Fibroblast of lung (primary cell): ENCODE results near the gene TTLL11. TPM values are rescaled to one million over a fixed set of nuclear protein-coding genes. Genes with fewer than 3 reads are reported as not detected.

Source experiments
- DNase-seq, 2 donors: peaks; one replicate each; pipeline versions ENCODE4 v3.0.0 to v3.0.0-alpha.2; 2010; ENCODE audit warnings: low read depth in 2 of 2
- H2AFZ ChIP-seq: 2 replicates; pipeline ENCODE4 v1.5.1; 2012; ENCODE audit warnings: low read length, control low read depth, inconsistent platforms
- H3K27ac ChIP-seq: 2 replicates; pipeline ENCODE4 v1.5.1; 2011; ENCODE audit warnings: low read length, control low read depth; ENCODE audit not compliant: insufficient read depth
- H3K27me3 ChIP-seq: 2 replicates; pipeline ENCODE4 v1.5.1; 2011; ENCODE audit warnings: mild to moderate bottlenecking, low read length; ENCODE audit not compliant: control insufficient read depth, insufficient read depth
- H3K36me3 ChIP-seq: 2 replicates; pipeline ENCODE4 v1.5.1; 2011; ENCODE audit warnings: low read length; ENCODE audit not compliant: control insufficient read depth, insufficient read depth
- H3K4me1 ChIP-seq: 2 replicates; pipeline ENCODE4 v1.5.1; 2011; ENCODE audit warnings: low read length; ENCODE audit not compliant: control insufficient read depth, insufficient read depth; ENCODE audit errors: extremely low read depth
- H3K4me2 ChIP-seq: 2 replicates; pipeline ENCODE4 v1.5.1; 2011; ENCODE audit warnings: low read length, control low read depth; ENCODE audit not compliant: insufficient read depth; ENCODE audit errors: extremely low read depth
- H3K4me3 ChIP-seq, 4 experiments: fragments of 200-600 bp in 1 of 4; sonication (generic) in 1 of 4; replicated peaks in 1 of 4; 2 replicates each; pipeline ENCODE4 v1.5.1; 2011 to 2016; ENCODE audit warnings: low read length in 4 of 4, low read depth in 3 of 4, mild to moderate bottlenecking in 3 of 4, control low read depth in 2 of 4, inconsistent platforms in 1 of 4, mixed read lengths in 1 of 4; ENCODE audit not compliant: insufficient read depth in 1 of 4; ENCODE audit errors: control extremely low read depth in 1 of 4
- H3K79me2 ChIP-seq: 2 replicates; pipeline ENCODE4 v1.5.1; 2012; ENCODE audit warnings: mild to moderate bottlenecking, low read length, inconsistent platforms; ENCODE audit not compliant: control insufficient read depth, insufficient read depth
- H3K9ac ChIP-seq: 2 replicates; pipeline ENCODE4 v1.5.1; 2011; ENCODE audit warnings: mild to moderate bottlenecking, low read length, control low read depth; ENCODE audit not compliant: insufficient read depth
- H3K9me3 ChIP-seq: 2 replicates; pipeline ENCODE4 v1.5.1; 2012; ENCODE audit warnings: low read depth, low read length; ENCODE audit not compliant: control insufficient read depth, insufficient read depth
- H4K20me1 ChIP-seq: 2 replicates; pipeline ENCODE4 v1.5.1; 2011; ENCODE audit warnings: low read length; ENCODE audit not compliant: control insufficient read depth, insufficient read depth; ENCODE audit errors: extremely low read depth
- CTCF ChIP-seq, 2 donors: IDR thresholded peaks in 1 of 2; conservative IDR thresholded peaks in 1 of 2; 1 replicate in 1 of 2; 2 replicates in 1 of 2; pipeline ENCODE4 v1.5.1; 2011 to 2012; ENCODE audit warnings: low read length in 2 of 2, control low read depth in 1 of 2, inconsistent platforms in 1 of 2, low read depth in 1 of 2, mild to moderate bottlenecking in 1 of 2
- EZH2 ChIP-seq: IDR thresholded peaks from 2 replicates; pipeline ENCODE4 v1.5.1; 2012; ENCODE audit warnings: low read length, control low read depth, mild to moderate bottlenecking; ENCODE audit errors: missing control alignments
- polyA plus RNA-seq, 2 donors: library from polyadenylated mRNA; depleted of rRNA in 1 of 2; stranded (reverse) in 1 of 2; unstranded in 1 of 2; fragments of >200 nt; gene quantifications; 2 replicates each; pipeline ENCODE4 v1.2.1, GENCODE V29; 2011 to 2012; ENCODE audit warnings: missing spikeins in 1 of 2
- total RNA-seq: library from RNA; depleted of rRNA; stranded (reverse); fragments of >200 nt; gene quantifications from 2 replicates; pipeline ENCODE4 v1.2.1, GENCODE V29; 2014

The TTLL11 gene
- total and polyA plus RNA-seq, 2 donors (not counting 1 experiment from before 2014, with no cell fraction given): 3.9 to 4.8 TPM

- H3K4me1 ChIP-seq: no peaks in the 10 kb centered on the region
- H3K9me3 ChIP-seq: no peaks in the 10 kb centered on the region
- H3K27ac ChIP-seq: no peak overlapping the region
- TF ChIP-seq EZH2: no peak
- TF ChIP-seq CTCF (conservative IDR thresholded peaks at IDR 0.05 in 1 of 2, IDR thresholded peaks at IDR 0.05 in 1 of 2; ENCODE audit: low read depth in 1 of 2, low read length in 2 of 2): no peak
- peaks cover 16% of the 10 kb centered on the region for H3K27me3 ChIP-seq
- no peak overlapping the region for H3K9ac ChIP-seq
- H3K4me2 ChIP-seq: no peak overlapping the region
- H4K20me1 ChIP-seq: no peaks in the 10 kb centered on the region
- H3K36me3 ChIP-seq: no peaks in the 10 kb centered on the region
- no peak overlapping the region for H3K4me3 ChIP-seq
- no peak overlapping the region for H2AFZ ChIP-seq
- H3K79me2 ChIP-seq: no peaks in the 10 kb centered on the region
- no peak for DNase-seq
Observed at GRCh38 chr9:122113574-122113973, 20.5 kb upstream of the TTLL11 start.

- Histone ChIP-seq H3K9ac (no peak overlapping the region), H3K4me2 (no peak overlapping the region), H3K9me3 (no peaks in the 10 kb centered on the region), H3K27me3 (peaks cover 16% of the 10 kb centered on the region), H3K4me3 (no peak overlapping the region), H2AFZ (no peak overlapping the region), H3K36me3 (no peaks in the 10 kb centered on the region), H4K20me1 (no peaks in the 10 kb centered on the region), H3K4me1 (peaks cover 2% of the 10 kb centered on the region), H3K79me2 (no peaks in the 10 kb centered on the region), H3K27ac (no peak overlapping the region)
- no peak for DNase-seq
- TF ChIP-seq CTCF (conservative IDR thresholded peaks at IDR 0.05 in 1 of 2, IDR thresholded peaks at IDR 0.05 in 1 of 2; ENCODE audit: low read depth in 1 of 2, low read length in 2 of 2) (no peak), EZH2 (no peak)
Observed at GRCh38 chr9:122112238-122112637, 19.1 kb upstream of the TTLL11 start.

DNA sequence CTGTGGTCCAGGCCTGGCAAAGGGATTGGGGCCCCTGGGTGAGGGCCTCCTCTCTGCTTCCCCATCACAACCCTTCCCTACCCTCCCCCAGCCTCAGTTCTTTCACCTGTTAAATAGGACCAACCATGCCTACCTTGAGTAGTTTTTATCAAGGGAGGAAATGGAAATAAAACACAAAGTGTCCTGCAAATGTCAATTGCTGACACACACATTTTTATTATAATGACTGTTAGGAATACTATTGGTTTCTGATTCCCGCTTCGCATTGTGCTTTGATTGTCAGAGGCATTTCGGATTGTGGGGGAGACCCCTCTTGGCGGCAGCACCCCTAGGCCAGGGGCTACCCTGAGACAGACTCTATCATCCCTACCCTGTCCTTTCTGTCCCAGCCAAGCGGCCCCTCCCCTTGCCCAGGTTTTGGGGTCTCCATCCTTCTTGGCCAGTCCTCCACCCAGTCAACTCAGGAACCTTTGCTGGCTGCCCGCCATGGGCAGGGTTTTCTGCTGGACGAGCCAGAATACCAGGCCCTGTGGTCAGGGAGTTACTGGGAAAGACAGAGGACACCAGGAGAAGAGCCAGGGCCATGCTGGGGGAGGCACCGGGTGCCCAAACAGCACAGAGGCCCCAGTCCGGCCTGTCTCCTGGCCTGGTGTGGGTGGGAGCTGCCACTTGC is 18.4 kb upstream of the TTLL11 start:
- no peaks in the 10 kb centered on the region for H4K20me1 ChIP-seq
- H3K4me3 ChIP-seq: no peak overlapping the region
- no peak overlapping the region for H3K4me2 ChIP-seq
- no peak overlapping the region for H3K27ac ChIP-seq
- peaks cover 2% of the 10 kb centered on the region for H3K4me1 ChIP-seq
- no peak for DNase-seq
- H3K36me3 ChIP-seq: no peaks in the 10 kb centered on the region
- TF ChIP-seq CTCF (conservative IDR thresholded peaks at IDR 0.05 in 1 of 2, IDR thresholded peaks at IDR 0.05 in 1 of 2; ENCODE audit: low read depth in 1 of 2, low read length in 2 of 2) (no peak), EZH2 (no peak)
- H2AFZ ChIP-seq: no peak overlapping the region
- H3K79me2 ChIP-seq: no peaks in the 10 kb centered on the region
- no peak overlapping the region for H3K9ac ChIP-seq
- no peaks in the 10 kb centered on the region for H3K9me3 ChIP-seq
- peaks cover 16% of the 10 kb centered on the region for H3K27me3 ChIP-seq
